ENCODE results near the gene CHI3L2. TPM values are rescaled to one million over a fixed set of nuclear protein-coding genes. Genes with fewer than 3 reads are reported as not detected.

CHI3L2 gene
- total RNA-seq, 3 donors from 2014 or later (not counting 1 experiment from before 2014, with no cell fraction given), result 13.5 to 21.1 (median 17.0) TPM

DNA sequence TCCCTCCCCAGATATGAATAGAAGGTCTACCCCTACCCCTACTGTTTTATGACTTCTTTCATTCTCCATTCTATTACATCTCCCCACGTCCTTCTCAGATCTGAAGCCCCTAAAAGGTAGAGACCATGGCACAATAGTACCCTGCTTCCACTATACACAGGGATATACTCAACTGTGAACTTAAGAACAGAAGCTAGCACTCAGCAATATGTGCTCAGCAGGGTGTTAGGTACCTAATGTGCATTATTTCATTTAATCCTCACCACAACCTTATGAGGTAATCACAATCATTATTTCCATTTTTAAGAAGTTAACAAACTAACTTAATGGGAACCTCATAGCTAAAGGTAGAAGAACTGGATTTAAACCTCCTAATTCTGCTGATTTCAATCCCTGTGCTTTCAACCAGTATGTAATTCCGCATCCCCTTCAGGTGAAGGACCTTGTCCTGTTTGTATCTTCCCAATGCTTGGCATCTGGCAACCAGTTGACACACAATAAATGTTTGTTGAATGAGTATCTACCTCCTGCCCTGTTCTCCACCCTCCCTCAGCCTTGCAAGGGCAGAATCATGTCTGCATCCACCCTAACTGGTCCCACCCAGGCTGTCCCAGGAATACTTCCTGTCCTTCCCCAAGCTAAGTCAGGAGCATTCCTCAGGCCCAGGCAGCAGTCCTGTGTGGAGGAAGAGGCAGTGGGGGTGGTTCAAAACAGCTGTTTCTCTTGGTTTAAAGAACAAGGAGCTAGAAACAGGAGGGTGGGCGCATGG lies 33.6 kb upstream of the CHI3L2 start:
- Histone ChIP-seq H3K27ac (ENCODE audit: low read length) (peak overlapping the region; percentile 70), H3K27me3 (ENCODE audit: control insufficient read depth, insufficient read depth, low read length) (no peaks in the 10 kb centered on the region), H3K9me3 (ENCODE audit: control insufficient read depth, insufficient read depth, low read length) (no peaks in the 10 kb centered on the region), H3K4me3 (ENCODE audit: low read length) (no peak overlapping the region), H3K4me1 (ENCODE audit: control insufficient read depth, insufficient read depth, low read length) (peaks cover 87% of the 10 kb centered on the region), H3K36me3 (ENCODE audit: control insufficient read depth, insufficient read depth, low read length) (peaks cover 96% of the 10 kb centered on the region)
- whole genome bisulfite sequencing (ENCODE audit: insufficient coverage), result 86% methylated on average over 3 of the region's 3 CpGs
- Mint-ChIP-seq H3K27me3 (ENCODE audit: low read depth in 2 of 2) (no peaks in the 10 kb centered on the region), H3K36me3 (peaks cover 44% of the 10 kb centered on the region), H3K4me1 (peaks cover 94 to 99% of the 10 kb centered on the region in 2 donors), H3K4me3 (peak overlapping the region; percentile 94), H3K9me3 (no peaks in the 10 kb centered on the region), H3K27ac (peak overlapping the region; percentile 91 to 95)
- TF ChIP-seq, protein P1, sequence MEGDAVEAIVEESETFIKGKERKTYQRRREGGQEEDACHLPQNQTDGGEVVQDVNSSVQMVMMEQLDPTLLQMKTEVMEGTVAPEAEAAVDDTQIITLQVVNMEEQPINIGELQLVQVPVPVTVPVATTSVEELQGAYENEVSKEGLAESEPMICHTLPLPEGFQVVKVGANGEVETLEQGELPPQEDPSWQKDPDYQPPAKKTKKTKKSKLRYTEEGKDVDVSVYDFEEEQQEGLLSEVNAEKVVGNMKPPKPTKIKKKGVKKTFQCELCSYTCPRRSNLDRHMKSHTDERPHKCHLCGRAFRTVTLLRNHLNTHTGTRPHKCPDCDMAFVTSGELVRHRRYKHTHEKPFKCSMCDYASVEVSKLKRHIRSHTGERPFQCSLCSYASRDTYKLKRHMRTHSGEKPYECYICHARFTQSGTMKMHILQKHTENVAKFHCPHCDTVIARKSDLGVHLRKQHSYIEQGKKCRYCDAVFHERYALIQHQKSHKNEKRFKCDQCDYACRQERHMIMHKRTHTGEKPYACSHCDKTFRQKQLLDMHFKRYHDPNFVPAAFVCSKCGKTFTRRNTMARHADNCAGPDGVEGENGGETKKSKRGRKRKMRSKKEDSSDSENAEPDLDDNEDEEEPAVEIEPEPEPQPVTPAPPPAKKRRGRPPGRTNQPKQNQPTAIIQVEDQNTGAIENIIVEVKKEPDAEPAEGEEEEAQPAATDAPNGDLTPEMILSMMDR (IDR thresholded peaks at IDR 0.05), result no peak
- intact Hi-C loops (cut with micrococcal nuclease), result loop anchor here (5.0 kb wide), 1 partner anchor 33 kb away; the partner anchor contains the start of gene CHI3L2
- ATAC-seq (peak in 1 of 3 donors; percentile 28), DNase-seq (no peak)

DNA sequence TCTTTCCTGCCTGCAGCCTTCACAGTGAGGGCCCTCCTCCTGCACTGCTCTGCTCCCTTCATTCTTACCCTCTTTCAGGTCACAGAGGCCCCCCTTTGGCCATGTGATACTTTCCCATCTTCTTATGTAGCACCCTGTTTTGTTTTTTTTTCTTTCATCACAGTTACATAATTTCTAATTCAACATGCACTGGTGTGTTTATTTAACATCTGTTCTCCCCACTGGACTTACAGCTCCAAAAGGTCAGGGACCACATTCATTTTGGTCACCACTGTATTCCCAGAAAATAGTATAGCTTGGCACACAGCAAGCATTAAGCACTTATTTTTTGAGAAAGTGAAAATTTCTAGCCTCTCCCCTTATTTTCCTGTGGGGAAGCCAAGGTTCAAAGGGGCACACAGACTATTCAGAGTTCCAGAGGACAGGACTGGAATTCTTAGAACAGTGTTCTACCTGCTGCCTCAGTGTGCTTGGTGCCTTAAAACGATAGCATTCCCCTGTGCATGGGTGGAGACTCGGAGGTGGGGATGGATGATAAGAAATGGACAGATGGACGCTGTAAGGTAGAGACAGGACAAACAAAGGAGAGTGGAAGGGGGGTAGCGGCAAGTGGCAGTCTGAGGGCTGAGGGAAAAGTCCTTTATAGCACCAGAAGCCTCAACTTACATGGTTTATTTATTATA lies 32.4 kb upstream of the CHI3L2 start:
- peak overlapping the region; percentile 94 for H3K4me3 Mint-ChIP-seq
- 87% methylated on average over 3 of the region's 4 CpGs for WGBS (ENCODE audit: insufficient coverage)
- TF ChIP-seq, protein P1 (IDR thresholded peaks at IDR 0.05), result no peak
- Histone ChIP-seq H3K27me3 (ENCODE audit: control insufficient read depth, insufficient read depth, low read length) (no peaks in the 10 kb centered on the region), H3K9me3 (ENCODE audit: control insufficient read depth, insufficient read depth, low read length) (no peaks in the 10 kb centered on the region), H3K4me1 (ENCODE audit: control insufficient read depth, insufficient read depth, low read length) (peaks cover 87% of the 10 kb centered on the region), H3K36me3 (ENCODE audit: control insufficient read depth, insufficient read depth, low read length) (peaks cover 89% of the 10 kb centered on the region), H3K4me3 (ENCODE audit: low read length) (no peak overlapping the region), H3K27ac (ENCODE audit: low read length) (peak overlapping the region; percentile 70)
- peak overlapping the region; percentile 91 to 95 for H3K27ac Mint-ChIP-seq
- DNase-seq (no peak), ATAC-seq (no peak)
- intact Hi-C loops (cut with micrococcal nuclease), result no loop called here
- no peaks in the 10 kb centered on the region for H3K9me3 Mint-ChIP-seq
- H3K4me1 Mint-ChIP-seq, result peaks cover 90 to 94% of the 10 kb centered on the region in 2 donors
- no peaks in the 10 kb centered on the region for H3K27me3 Mint-ChIP-seq (ENCODE audit: low read depth in 2 of 2)
- peaks cover 39% of the 10 kb centered on the region for H3K36me3 Mint-ChIP-seq

GRCh38 chr1:111196213-111196612 lies 31.3 kb upstream of the CHI3L2 start:
- H3K4me3 Mint-ChIP-seq, result peak overlapping the region; percentile 94
- H3K9me3 ChIP-seq (ENCODE audit: control insufficient read depth, insufficient read depth, low read length), result no peaks in the 10 kb centered on the region
- no peaks in the 10 kb centered on the region for H3K27me3 ChIP-seq (ENCODE audit: control insufficient read depth, insufficient read depth, low read length)
- peak overlapping the region; percentile 91 to 95 for H3K27ac Mint-ChIP-seq
- H3K27ac ChIP-seq (ENCODE audit: low read length), result peak overlapping the region; percentile 44
- TF ChIP-seq, protein P1 (IDR thresholded peaks at IDR 0.05), result no peak
- DNase-seq (no peak), ATAC-seq (no peak)
- H3K36me3 Mint-ChIP-seq, result peaks cover 30% of the 10 kb centered on the region
- H3K27me3 Mint-ChIP-seq (ENCODE audit: low read depth in 2 of 2), result no peaks in the 10 kb centered on the region
- H3K9me3 Mint-ChIP-seq, result no peaks in the 10 kb centered on the region
- 74% methylated on average over 2 of the region's 2 CpGs for WGBS (ENCODE audit: insufficient coverage)
- peaks cover 94% of the 10 kb centered on the region for H3K4me1 ChIP-seq (ENCODE audit: control insufficient read depth, insufficient read depth, low read length)
- H3K36me3 ChIP-seq (ENCODE audit: control insufficient read depth, insufficient read depth, low read length), result peaks cover 79% of the 10 kb centered on the region
- peaks cover 90 to 94% of the 10 kb centered on the region in 2 donors for H3K4me1 Mint-ChIP-seq
- intact Hi-C loops (cut with micrococcal nuclease), result no loop called here
- H3K4me3 ChIP-seq (ENCODE audit: low read length), result peak overlapping the region; percentile 68

Measured in natural killer cell (primary cell).